SK-N-SH (cell line): ENCODE data around the gene MAK. TPM values are rescaled to one million over a fixed set of nuclear protein-coding genes. Genes with fewer than 3 reads are reported as not detected.
"Not testable (repeated sequence)": the region's sequence is repeated elsewhere in the genome, so short reads cannot be mapped to it uniquely, and the experiment has no call there.

Experiments used
- CTCF ChIA-PET: fragments of 300-600, 350-600 bp; formaldehyde crosslinking; extraction: SDS; loops from one replicate; lab custom pipeline; 2021; lab: Yijun Ruan, JAX
- POLR2A ChIA-PET: fragments of 350-600 bp; sonication (Branson Sonifier 250); formaldehyde crosslinking; extraction: SDS; loops from one replicate; lab custom pipeline; 2020; ENCODE audit warnings: antibody characterized with exemption, inconsistent platforms; lab: Yijun Ruan, JAX
- DNase-seq: peaks from one replicate; pipeline ENCODE4 v3.0.0; 2012
- H2AFZ ChIP-seq: fragments of 200-600 bp; sonication (generic); 2 replicates; pipeline ENCODE4 v1.8.1; 2016; ENCODE audit warnings: antibody characterized with exemption, mild to moderate bottlenecking, low read depth
- H3F3A ChIP-seq: fragments of 200-600 bp; sonication (generic); replicated peaks from 2 replicates; pipeline ENCODE3; 2016; ENCODE audit warnings: antibody characterized with exemption, mild to moderate bottlenecking; ENCODE audit not compliant: insufficient read depth
- H3K27ac ChIP-seq, 2 experiments: fragments of 200-500 bp in 1 of 2; fragments of 200-600 bp in 1 of 2; sonication (Bioruptor generic) in 1 of 2; sonication (generic), shearing (Covaris generic) in 1 of 2; 2 replicates each; pipeline versions ENCODE4 v1.5.1 to v1.6.1; 2014 to 2016; ENCODE audit warnings: low read depth in 2 of 2, inconsistent platforms in 1 of 2, low read length in 1 of 2, mild to moderate bottlenecking in 1 of 2, mixed read lengths in 1 of 2
- H3K27me3 ChIP-seq: fragments of 200-600 bp; sonication (generic), shearing (Covaris generic); 2 replicates; pipeline ENCODE4 v1.6.1; 2016; ENCODE audit warnings: mixed run types; ENCODE audit not compliant: insufficient read depth
- H3K36me3 ChIP-seq, 2 experiments: fragments of 200-500 bp in 1 of 2; fragments of 200-600 bp in 1 of 2; sonication (Bioruptor generic) in 1 of 2; sonication (generic) in 1 of 2; replicated peaks in 1 of 2; 2 replicates each; pipeline versions ENCODE3 to v1.5.1; 2014 to 2016; ENCODE audit warnings: low read length in 1 of 2, mild to moderate bottlenecking in 1 of 2; ENCODE audit not compliant: insufficient read depth in 2 of 2, control insufficient read depth in 1 of 2
- H3K4me1 ChIP-seq, 2 experiments: fragments of 200-500 bp in 1 of 2; fragments of 200-600 bp in 1 of 2; sonication (Bioruptor generic) in 1 of 2; sonication (generic), shearing (Covaris generic) in 1 of 2; 2 replicates each; pipeline versions ENCODE4 v1.5.1 to v1.6.1; 2014 to 2016; ENCODE audit warnings: low read depth in 1 of 2, low read length in 1 of 2, mixed run types in 1 of 2; ENCODE audit not compliant: insufficient read depth in 2 of 2, control insufficient read depth in 1 of 2
- H3K4me2 ChIP-seq: fragments of 200-600 bp; sonication (generic), shearing (Covaris generic); 2 replicates; pipeline ENCODE4 v1.6.1; 2017; ENCODE audit warnings: mixed run types
- H3K4me3 ChIP-seq, 2 experiments: fragments of 200-500 bp in 1 of 2; fragments of 200-600 bp in 1 of 2; sonication (Bioruptor generic) in 1 of 2; sonication (generic), shearing (Covaris generic) in 1 of 2; 2 replicates each; pipeline versions ENCODE4 v1.5.1 to v1.8.1; 2014 to 2016; ENCODE audit warnings: low read depth in 2 of 2, inconsistent platforms in 1 of 2, low read length in 1 of 2, mild to moderate bottlenecking in 1 of 2, mixed read lengths in 1 of 2, moderate library complexity in 1 of 2
- H3K79me2 ChIP-seq: fragments of 200-600 bp; sonication (generic); 2 replicates; pipeline ENCODE4 v1.8.1; 2017; ENCODE audit warnings: mild to moderate bottlenecking; ENCODE audit not compliant: insufficient read depth
- H3K9ac ChIP-seq: fragments of 200-600 bp; sonication (generic); 2 replicates; pipeline ENCODE4 v1.6.1; 2017; ENCODE audit warnings: mixed run types
- H3K9me2 ChIP-seq: fragments of 200-600 bp; sonication (generic); 2 replicates; pipeline ENCODE4 v1.6.1; 2017; ENCODE audit warnings: mixed run types
- H3K9me3 ChIP-seq: fragments of 200-600 bp; sonication (generic); 2 replicates; pipeline ENCODE4 v1.6.1; 2017; ENCODE audit warnings: mixed run types, mild to moderate bottlenecking, moderate library complexity
- H4K20me1 ChIP-seq: fragments of 200-600 bp; sonication (generic); 2 replicates; pipeline ENCODE4 v1.6.1; 2017; ENCODE audit warnings: mild to moderate bottlenecking, mixed run types; ENCODE audit not compliant: insufficient read depth
- CHD2 ChIP-seq: fragments of 150-350 bp; IDR thresholded peaks from 2 replicates; pipeline ENCODE4 v1.6.1; 2018; ENCODE audit warnings: low read length; ENCODE audit not compliant: partially characterized antibody
- SMC3 ChIP-seq: IDR thresholded peaks from 2 replicates; pipeline ENCODE4 v1.6.1; 2012; ENCODE audit warnings: low read depth, low read length, improper control_type of control experiment
- TEAD4 ChIP-seq: IDR thresholded peaks from 2 replicates; pipeline ENCODE4 v1.4.0; 2012; ENCODE audit warnings: mild to moderate bottlenecking, borderline replicate concordance; ENCODE audit not compliant: insufficient read depth
- WGBS: methylation state at CpG from one replicate; pipeline ENCODE4 v1.1.6; 2017; ENCODE audit warnings: low lambda C conversion rate; 5-methylcytosine and 5-hydroxymethylcytosine counted together
- polyA plus RNA-seq, 3 experiments: library from polyadenylated mRNA; depleted of rRNA; stranded (reverse); fragments of >200 nt; gene quantifications; 2 replicates each; pipeline ENCODE4 v1.2.3, GENCODE V29; 2012
- TF ChIP-seq, protein P1 (sequence below): IDR thresholded peaks from 2 replicates; pipeline ENCODE4 v1.4.0; 2012; ENCODE audit warnings: low read depth, borderline replicate concordance
- TF ChIP-seq, protein P2 (sequence below): fragments of 150-350 bp; IDR thresholded peaks from 2 replicates; pipeline ENCODE4 v1.6.1; 2017; ENCODE audit warnings: antibody characterized with exemption, low read length, low read depth, borderline replicate concordance
- TF ChIP-seq, protein P3 (sequence below): fragments of 200-600 bp; sonication (generic); IDR thresholded peaks from 2 replicates; pipeline ENCODE4 v1.6.1; 2017; ENCODE audit warnings: antibody characterized with exemption, mild to moderate bottlenecking, moderate library complexity

Gene MAK
- polyA plus RNA-seq, 1 of the 3 experiments (the other 2 are of a cell fraction) = 0.02 TPM

DNA sequence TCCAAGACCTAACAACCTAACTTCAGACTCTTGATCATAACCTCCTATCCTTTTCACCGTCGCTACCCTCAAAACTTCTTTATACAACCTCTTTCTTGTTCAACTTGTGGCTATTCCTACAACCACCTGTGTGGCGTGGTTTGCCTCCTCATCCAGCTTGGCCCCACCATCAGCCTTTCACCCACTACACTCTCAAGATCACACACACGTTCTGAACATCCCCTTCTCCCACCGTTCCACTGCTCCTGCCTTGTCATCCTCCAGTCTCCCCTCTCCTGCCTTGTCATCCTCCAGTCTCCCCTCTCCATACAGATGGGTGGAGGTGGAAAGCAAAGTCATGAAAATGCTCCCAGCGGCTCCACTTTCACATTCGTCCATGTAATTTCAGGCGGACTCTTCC, 14.0 kb downstream of the MAK start:
- Histone ChIP-seq H4K20me1 (no peaks in the 10 kb centered on the region), H3K27ac (no peak overlapping the region), H3K9me2 (no peaks in the 10 kb centered on the region), H2AFZ (no peak overlapping the region)
- CTCF ChIA-PET = no interaction called here
- TF ChIP-seq SMC3 = no peak
- no peak for TF ChIP-seq TEAD4
- no peak for TF ChIP-seq CHD2
- TF ChIP-seq, protein P1, sequence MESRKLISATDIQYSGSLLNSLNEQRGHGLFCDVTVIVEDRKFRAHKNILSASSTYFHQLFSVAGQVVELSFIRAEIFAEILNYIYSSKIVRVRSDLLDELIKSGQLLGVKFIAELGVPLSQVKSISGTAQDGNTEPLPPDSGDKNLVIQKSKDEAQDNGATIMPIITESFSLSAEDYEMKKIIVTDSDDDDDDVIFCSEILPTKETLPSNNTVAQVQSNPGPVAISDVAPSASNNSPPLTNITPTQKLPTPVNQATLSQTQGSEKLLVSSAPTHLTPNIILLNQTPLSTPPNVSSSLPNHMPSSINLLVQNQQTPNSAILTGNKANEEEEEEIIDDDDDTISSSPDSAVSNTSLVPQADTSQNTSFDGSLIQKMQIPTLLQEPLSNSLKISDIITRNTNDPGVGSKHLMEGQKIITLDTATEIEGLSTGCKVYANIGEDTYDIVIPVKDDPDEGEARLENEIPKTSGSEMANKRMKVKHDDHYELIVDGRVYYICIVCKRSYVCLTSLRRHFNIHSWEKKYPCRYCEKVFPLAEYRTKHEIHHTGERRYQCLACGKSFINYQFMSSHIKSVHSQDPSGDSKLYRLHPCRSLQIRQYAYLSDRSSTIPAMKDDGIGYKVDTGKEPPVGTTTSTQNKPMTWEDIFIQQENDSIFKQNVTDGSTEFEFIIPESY = no peak
- TF ChIP-seq, protein P2, sequence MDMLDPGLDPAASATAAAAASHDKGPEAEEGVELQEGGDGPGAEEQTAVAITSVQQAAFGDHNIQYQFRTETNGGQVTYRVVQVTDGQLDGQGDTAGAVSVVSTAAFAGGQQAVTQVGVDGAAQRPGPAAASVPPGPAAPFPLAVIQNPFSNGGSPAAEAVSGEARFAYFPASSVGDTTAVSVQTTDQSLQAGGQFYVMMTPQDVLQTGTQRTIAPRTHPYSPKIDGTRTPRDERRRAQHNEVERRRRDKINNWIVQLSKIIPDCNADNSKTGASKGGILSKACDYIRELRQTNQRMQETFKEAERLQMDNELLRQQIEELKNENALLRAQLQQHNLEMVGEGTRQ = no peak
- TF ChIP-seq, protein P3, sequence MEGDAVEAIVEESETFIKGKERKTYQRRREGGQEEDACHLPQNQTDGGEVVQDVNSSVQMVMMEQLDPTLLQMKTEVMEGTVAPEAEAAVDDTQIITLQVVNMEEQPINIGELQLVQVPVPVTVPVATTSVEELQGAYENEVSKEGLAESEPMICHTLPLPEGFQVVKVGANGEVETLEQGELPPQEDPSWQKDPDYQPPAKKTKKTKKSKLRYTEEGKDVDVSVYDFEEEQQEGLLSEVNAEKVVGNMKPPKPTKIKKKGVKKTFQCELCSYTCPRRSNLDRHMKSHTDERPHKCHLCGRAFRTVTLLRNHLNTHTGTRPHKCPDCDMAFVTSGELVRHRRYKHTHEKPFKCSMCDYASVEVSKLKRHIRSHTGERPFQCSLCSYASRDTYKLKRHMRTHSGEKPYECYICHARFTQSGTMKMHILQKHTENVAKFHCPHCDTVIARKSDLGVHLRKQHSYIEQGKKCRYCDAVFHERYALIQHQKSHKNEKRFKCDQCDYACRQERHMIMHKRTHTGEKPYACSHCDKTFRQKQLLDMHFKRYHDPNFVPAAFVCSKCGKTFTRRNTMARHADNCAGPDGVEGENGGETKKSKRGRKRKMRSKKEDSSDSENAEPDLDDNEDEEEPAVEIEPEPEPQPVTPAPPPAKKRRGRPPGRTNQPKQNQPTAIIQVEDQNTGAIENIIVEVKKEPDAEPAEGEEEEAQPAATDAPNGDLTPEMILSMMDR = no peak
- TF ChIP-seq, all 33 proteins: peak for 0
- no peaks in the 10 kb centered on the region for H3K79me2 ChIP-seq
- no peak overlapping the region for H3K9ac ChIP-seq
- no peaks in the 10 kb centered on the region for H3F3A ChIP-seq
- no peaks in the 10 kb centered on the region for H3K27me3 ChIP-seq
- no peaks in the 10 kb centered on the region for H3K4me1 ChIP-seq
- POLR2A ChIA-PET = no interaction called here
- no peaks in the 10 kb centered on the region for H3K36me3 ChIP-seq
- no peaks in the 10 kb centered on the region for H3K9me3 ChIP-seq
- no peak overlapping the region for H3K4me2 ChIP-seq
- DNase-seq = no peak
- no peak overlapping the region for H3K4me3 ChIP-seq
- WGBS = 92% methylated on average over 8 of the region's 8 CpGs

DNA sequence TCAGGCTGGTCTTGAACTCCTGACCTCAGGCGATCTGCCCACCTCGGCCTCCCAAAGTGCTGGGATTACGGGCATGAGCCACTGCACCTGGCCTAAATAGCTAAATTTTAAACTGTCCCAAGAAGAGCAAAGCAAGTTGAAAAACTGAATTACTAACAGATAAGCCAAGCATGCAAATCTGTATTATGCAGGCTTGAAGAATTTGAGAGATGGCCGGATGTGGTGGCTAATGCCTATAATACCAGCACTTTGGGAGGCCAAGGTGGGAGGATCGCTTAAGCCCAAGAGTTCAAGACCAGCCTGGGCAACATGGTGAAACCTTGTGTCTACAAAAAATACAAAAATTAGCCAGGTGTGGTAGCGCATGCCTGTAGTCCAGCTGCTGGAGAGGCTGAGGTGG, 24.2 kb downstream of the MAK start:
- H3K4me2 ChIP-seq, H3K36me3 ChIP-seq, H3F3A ChIP-seq, H3K4me1 ChIP-seq, POLR2A ChIA-PET, H2AFZ ChIP-seq, H4K20me1 ChIP-seq, H3K9ac ChIP-seq, H3K27ac ChIP-seq, H3K4me3 ChIP-seq, H3K27me3 ChIP-seq, DNase-seq, H3K9me3 ChIP-seq, H3K9me2 ChIP-seq, H3K79me2 ChIP-seq: not testable (repeated sequence)
- CTCF ChIA-PET = interaction anchor here (1.0 to 2.4 kb wide), 2 partner anchors 12 to 335 kb away, joined by 3 to 9 read pairs; no protein-coding TSS in a partner anchor
- 98% methylated on average over 6 of the region's 6 CpGs for WGBS
